NCI-H146 treated with DMSO at 0.1 percent for 48 hours (cell line): ENCODE data around the gene CHCHD6.

Source experiments
- DNase-seq: peaks from one replicate; lab custom pipeline; 2025; ENCODE audit not compliant: unreplicated experiment; lab: John Stamatoyannopoulos, UW

Gene CHCHD6

GRCh38 chr3:126937533-126937932 lies 233.5 kb downstream of the CHCHD6 start:
- no peak for DNase-seq

- no peak for DNase-seq
Observed at GRCh38 chr3:126937973-126938372, 233.9 kb downstream of the CHCHD6 start.

- DNase-seq: no peak
Observed at GRCh38 chr3:126938520-126939337, 234.7 kb downstream of the CHCHD6 start.

DNA sequence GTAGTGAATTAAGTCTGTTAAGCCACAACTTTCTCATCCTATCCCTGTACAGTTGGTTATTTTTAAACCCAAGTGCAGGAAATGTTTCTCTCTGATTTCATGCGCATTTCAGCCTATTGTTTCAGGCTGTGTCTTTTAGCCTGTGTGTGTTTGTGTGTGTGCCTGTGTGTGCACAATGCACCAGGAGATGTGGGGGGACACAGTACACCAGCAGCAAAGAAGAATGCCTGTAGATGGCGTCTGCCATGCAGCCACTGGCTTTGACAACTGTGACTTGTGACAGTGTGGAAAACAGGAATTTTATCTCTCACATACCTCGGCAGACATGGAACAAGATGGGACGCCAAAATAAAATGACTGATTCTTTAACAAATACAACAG lies 235.3 kb downstream of the CHCHD6 start:
- no peak for DNase-seq

GRCh38 chr3:126939733-126940132 lies 235.7 kb downstream of the CHCHD6 start:
- no peak for DNase-seq

DNA sequence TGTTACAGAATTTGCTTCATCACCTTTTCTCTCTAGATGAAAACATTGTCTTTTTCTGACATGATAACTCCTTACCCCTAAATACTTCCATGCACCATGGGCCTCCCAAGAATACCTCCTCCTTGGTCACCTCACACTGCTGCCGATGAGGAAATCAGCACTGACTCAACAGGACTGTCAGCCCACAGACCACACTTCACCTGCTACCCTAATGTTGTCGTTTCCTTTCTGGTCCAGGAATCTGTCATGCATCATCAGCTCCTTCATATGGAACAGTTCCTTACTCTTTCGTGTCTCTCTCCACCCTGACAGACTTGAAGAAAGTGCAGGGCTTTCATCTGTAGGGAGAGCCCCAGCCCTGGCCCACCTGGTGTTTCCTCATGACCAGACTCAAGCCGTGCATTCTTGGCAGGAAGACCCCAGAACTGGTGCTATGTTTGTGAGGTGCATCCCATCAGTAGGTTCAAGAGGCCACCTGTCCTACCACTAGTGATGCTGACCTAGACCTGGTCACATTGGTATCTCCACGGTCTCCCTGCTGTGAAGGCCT lies 237.8 kb downstream of the CHCHD6 start:
- DNase-seq: no peak

- no peak for DNase-seq
Observed at GRCh38 chr3:126944089-126944965, 240.3 kb downstream of the CHCHD6 start.

- no peak for DNase-seq
Observed at GRCh38 chr3:126945171-126945721, 241.2 kb downstream of the CHCHD6 start.

- DNase-seq: no peak
Observed at GRCh38 chr3:126945891-126946290, 241.9 kb downstream of the CHCHD6 start.

DNA sequence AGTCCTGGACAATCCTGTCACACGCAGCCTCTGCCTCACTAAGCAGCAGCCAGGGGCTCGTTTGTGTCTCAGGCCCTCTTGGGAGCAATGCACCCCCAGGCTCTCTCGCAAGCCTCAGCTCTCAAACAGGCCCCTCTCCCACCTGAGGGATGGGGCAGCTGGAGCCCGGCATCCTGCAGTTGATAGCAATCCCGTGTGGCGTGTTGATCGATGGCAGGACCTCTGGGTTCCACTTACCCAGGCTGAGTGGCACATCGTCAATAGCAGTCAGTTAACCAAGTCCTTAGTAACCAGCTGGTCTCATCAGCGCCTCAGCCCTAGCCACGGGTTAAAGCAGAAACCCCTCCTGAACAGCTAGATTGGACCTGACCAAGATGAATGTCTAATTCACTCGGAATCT lies 242.4 kb downstream of the CHCHD6 start:
- no peak for DNase-seq

DNA sequence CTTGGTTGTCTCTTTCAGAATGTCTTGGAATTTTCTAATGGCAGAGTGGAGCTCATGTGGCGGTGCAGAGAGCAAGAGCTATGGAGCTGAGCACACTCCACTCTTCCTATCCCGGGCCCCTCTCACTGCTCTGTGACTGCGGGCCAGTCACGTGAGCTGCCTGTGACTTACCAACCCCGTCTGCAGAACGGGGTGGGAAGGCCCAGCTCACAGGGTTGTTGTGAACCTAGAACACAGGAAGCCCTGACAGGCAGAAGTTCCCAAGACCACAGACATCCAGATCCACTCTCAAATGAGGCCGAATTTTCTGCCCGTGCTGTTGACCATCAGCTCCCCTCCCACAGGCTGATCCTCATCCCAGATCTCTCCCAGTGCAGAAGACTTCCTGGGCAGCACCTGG lies 243.4 kb downstream of the CHCHD6 start:
- DNase-seq: no peak

DNA sequence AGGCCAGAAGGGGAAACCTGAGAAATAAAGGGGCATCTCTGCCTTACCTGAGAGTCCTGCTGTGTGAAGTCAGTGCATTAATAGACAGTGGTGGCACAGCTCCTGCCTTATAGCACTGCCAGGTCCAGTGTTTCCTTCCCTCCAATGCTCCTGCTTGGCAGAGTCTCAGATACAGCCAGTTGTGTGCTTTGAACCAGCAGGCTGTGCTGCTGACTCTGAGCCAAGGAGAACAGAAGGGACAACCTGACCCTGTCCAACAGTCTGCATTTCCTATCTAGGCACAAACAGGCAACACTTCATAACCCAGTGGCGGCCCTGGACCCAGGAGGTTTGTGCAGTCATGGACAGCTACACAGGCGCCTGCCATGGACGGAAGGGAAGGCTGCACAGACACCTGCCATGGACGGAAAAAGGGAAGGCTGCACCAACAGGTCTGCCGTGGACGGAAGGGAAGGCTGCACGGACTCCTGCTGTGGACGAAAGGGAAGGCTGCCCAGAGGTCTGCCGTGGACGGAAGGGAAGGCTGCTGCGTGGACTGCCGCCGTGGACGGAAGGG lies 245.0 kb downstream of the CHCHD6 start:
- DNase-seq: no peak

GRCh38 chr3:126951561-126951960 lies 247.5 kb downstream of the CHCHD6 start:
- DNase-seq: no peak

GRCh38 chr3:126952261-126952982 lies 248.4 kb downstream of the CHCHD6 start:
- DNase-seq: no peak

- DNase-seq: no peak
Observed at GRCh38 chr3:126952983-126953660, 249.1 kb downstream of the CHCHD6 start.

GRCh38 chr3:126954141-126954842 lies 250.3 kb downstream of the CHCHD6 start:
- no peak for DNase-seq

GRCh38 chr3:126955004-126955790 lies 251.2 kb downstream of the CHCHD6 start:
- no peak for DNase-seq

- no peak for DNase-seq
Observed at GRCh38 chr3:126956361-126956760, 252.3 kb downstream of the CHCHD6 start.
